GM18909 (cell line): ENCODE data around the gene GPATCH1.

Source experiments
- ATAC-seq: cut with Tn5 transposase; IDR thresholded peaks from one replicate; pipeline ENCODE4 v1.9.1; 2021; ENCODE audit warnings: mild to moderate bottlenecking; ENCODE audit not compliant: unreplicated experiment, poor library complexity

GPATCH1 gene

GRCh38 chr19:33063753-33064457 lies 17.1 kb upstream of the GPATCH1 start:
- ATAC-seq, result no peak

GRCh38 chr19:33064458-33064791 lies 16.6 kb upstream of the GPATCH1 start:
- peak; percentile 68 for ATAC-seq

- ATAC-seq, result peak; percentile 59
Measured at GRCh38 chr19:33064792-33065550, 16.0 kb upstream of the GPATCH1 start, which contains the start of gene RHPN2. Gene RHPN2, minus strand, starts transcription at chr19:33064888. Its CDS starts 36 bp downstream, at chr19:33064852.

GRCh38 chr19:33066543-33066942 lies 14.4 kb upstream of the GPATCH1 start:
- ATAC-seq, result no peak

GRCh38 chr19:33067121-33067520 lies 13.9 kb upstream of the GPATCH1 start:
- ATAC-seq, result no peak

- ATAC-seq, result no peak
Measured at GRCh38 chr19:33071887-33072286, 9.1 kb upstream of the GPATCH1 start.

- no peak for ATAC-seq
Measured at GRCh38 chr19:33075519-33075918, 5.5 kb upstream of the GPATCH1 start.

GRCh38 chr19:33085570-33086128 lies 4.7 kb downstream of the GPATCH1 start:
- no peak for ATAC-seq

GRCh38 chr19:33086955-33087354 lies 6.0 kb downstream of the GPATCH1 start:
- ATAC-seq, result no peak

GRCh38 chr19:33089010-33089409 lies 8.0 kb downstream of the GPATCH1 start:
- ATAC-seq, result no peak

GRCh38 chr19:33090179-33090578 lies 9.2 kb downstream of the GPATCH1 start:
- no peak for ATAC-seq

GRCh38 chr19:33093420-33094210 lies 12.6 kb downstream of the GPATCH1 start:
- no peak for ATAC-seq

- no peak for ATAC-seq
Measured at GRCh38 chr19:33094436-33095067, 13.6 kb downstream of the GPATCH1 start.

- no peak for ATAC-seq
Measured at GRCh38 chr19:33096005-33096404, 15.0 kb downstream of the GPATCH1 start.

GRCh38 chr19:33098055-33098534 lies 17.1 kb downstream of the GPATCH1 start:
- no peak for ATAC-seq

- no peak for ATAC-seq
Measured at GRCh38 chr19:33100894-33101644, 20.1 kb downstream of the GPATCH1 start.

GRCh38 chr19:33102893-33103292 lies 21.9 kb downstream of the GPATCH1 start:
- no peak for ATAC-seq

GRCh38 chr19:33108161-33108560 lies 27.2 kb downstream of the GPATCH1 start:
- ATAC-seq, result no peak

- no peak for ATAC-seq
Measured at GRCh38 chr19:33110137-33110910, 29.3 kb downstream of the GPATCH1 start.
